GM18873 (cell line): ENCODE measurements around the gene KCNMA1.

Experiments used
- ATAC-seq: cut with Tn5 transposase; IDR thresholded peaks from one replicate; pipeline ENCODE4 v1.9.1; 2021; ENCODE audit warnings: mild to moderate bottlenecking, moderate library complexity, moderate number of reproducible peaks; ENCODE audit not compliant: unreplicated experiment, low FRiP score

The KCNMA1 gene

GRCh38 chr10:77208684-77209256, 428.8 kb downstream of the KCNMA1 start:
- no peak for ATAC-seq

DNA sequence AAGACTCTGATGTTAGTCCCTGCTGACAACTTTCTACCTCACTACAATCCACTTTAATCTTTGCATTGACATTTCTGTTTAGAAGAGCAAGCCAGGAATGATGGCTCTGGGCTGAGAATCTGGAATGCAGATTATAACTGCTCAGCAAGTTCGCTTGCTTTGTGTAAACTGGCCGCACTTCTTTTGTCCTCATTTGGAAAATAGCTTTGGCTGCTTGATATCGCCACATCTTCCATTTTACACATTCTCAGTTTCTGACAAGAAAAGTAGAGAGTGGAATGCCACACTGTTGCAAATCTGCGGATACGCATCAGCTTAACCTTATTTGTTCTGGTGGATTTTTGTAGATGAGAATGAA, 429.8 kb downstream of the KCNMA1 start:
- no peak for ATAC-seq

DNA sequence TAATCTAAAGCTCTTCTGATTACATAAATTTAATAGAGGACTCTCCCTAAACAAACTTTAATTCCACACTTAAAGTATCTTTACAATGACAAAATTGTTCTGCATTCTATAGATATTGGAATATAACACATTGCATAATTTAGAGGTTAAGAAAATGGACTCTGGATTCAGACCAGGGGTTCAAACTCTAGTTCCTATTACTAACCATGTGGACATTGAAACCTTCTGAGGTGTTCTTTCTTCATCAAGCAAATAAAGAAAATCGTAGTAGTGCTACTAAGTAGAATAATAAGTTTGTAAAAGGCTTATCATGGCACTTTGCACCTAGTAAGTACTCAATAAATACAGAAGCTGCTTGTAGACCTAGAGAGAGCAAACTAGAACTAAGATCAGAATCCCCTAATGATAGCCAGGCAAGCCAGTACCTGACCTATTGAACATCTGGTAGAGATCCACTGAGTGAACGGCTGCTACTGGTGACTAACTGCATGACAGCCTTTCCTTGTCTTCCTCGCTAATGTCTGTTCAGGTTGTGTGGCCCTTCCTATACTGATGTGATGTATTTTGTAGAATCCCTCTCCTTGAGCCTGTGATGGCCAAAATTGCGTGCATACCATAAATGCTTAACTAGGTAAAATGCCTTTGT, 430.3 kb downstream of the KCNMA1 start:
- ATAC-seq, result no peak

GRCh38 chr10:77205135-77205534, 432.5 kb downstream of the KCNMA1 start:
- no peak for ATAC-seq

- ATAC-seq, result no peak
Observed at GRCh38 chr10:77204171-77204570, 433.4 kb downstream of the KCNMA1 start.

DNA sequence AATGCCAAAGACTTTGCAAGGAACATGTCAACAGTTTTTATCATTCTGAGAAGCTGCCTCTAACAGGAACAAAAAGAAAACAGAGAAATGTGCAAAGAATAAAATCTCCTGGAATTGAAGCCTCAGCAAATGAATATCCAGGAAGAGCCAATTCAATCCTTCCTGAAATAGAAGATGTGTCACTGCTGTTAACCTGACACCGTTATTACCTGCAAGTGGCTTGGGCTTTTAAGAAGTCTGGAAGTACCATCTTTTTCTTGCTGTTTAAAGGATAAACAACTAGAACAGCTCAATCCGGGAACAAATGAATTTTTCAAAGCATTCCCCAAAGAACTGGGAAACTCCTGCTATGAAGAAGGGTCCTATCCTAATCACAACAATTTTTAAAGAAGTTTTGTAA, 434.8 kb downstream of the KCNMA1 start:
- no peak for ATAC-seq

DNA sequence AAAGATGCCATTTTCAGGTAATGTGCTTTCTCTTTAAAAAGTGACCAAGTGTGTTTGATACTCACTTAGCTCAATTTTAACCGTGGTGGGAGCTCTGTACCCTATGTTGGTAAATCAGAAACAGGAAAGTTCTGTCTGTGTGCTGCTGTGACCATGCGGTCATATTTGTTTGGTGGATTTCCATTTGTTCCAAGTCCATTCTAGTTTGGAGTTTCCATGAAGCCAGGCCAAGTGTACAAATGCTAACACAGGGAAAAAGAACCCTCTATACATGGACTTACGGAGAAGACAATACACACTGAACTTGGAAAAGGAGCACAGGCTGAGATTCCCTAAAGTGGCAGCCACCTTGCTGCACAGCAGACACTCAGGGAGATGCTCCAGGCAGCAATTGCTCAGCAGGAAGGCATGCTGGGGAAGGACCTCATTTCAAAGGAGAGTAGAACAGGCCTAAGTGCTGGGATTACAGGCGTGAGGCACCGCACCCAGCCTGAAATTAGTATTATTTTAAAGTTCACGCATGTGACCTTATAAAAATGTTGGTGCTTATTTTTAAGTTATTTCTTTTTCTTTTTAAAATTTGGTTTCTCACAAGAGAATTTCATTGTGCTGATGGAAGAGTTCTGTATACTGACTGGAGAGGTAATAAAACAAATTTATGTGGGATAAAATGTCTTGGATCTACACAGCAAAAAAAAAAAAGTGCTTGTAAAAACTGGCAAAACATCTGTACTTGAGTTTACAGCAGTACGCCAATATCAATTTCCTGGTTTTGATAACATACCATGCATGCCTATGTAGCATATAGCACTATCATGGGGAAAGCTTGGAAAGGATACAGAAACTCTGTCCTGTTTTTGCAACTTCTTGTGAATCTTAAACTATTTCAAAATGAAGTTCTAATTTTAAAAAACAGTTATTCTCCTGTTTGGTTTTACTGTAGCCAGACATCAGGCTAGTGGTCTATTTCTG, 436.2 kb downstream of the KCNMA1 start:
- no peak for ATAC-seq

GRCh38 chr10:77197544-77197943, 440.1 kb downstream of the KCNMA1 start:
- ATAC-seq, result peak; percentile 79

- ATAC-seq, result no peak
Observed at GRCh38 chr10:77196614-77197013, 441.0 kb downstream of the KCNMA1 start.

- no peak for ATAC-seq
Observed at GRCh38 chr10:77195101-77195500, 442.5 kb downstream of the KCNMA1 start.

DNA sequence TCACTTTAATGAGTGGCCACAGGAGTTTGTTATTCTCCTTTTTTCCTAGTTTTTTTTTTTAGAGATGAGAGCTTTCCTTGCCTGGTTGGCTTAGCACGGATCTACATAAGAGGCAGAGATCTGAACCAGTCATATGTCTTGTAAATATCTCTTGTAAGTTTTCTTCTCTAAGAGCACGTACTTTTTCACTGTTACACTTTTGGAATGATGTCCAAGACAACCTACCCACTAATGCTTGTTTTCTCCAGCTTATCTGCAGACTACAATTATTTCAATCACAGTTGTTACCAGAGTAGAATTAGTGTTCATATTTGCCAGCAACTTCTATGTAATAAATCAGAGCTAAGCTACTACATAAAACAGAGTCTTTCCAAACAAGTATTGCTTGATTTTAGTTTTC, 444.6 kb downstream of the KCNMA1 start:
- no peak for ATAC-seq

GRCh38 chr10:77192402-77192801, 445.2 kb downstream of the KCNMA1 start:
- no peak for ATAC-seq

GRCh38 chr10:77191324-77192049, 446.1 kb downstream of the KCNMA1 start:
- ATAC-seq, result no peak

DNA sequence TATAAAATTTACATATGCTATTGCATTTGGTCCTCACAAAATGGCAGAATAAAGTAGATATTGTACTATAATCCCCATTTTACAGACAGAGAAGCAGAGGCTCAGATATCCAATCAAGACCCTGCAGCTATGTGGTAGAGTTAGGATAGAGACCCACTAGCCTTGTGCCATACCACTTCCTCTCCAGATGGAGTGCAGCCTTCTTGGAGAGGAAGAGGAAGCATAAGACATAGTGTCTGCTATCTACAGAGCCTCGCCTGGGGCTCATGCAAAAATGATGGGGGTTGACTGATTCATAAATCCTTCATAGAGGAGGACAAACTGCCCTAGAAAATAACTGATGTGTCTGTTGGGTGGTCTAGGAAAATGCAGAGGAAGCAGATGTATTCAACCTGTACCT, 447.3 kb downstream of the KCNMA1 start:
- ATAC-seq, result no peak

DNA sequence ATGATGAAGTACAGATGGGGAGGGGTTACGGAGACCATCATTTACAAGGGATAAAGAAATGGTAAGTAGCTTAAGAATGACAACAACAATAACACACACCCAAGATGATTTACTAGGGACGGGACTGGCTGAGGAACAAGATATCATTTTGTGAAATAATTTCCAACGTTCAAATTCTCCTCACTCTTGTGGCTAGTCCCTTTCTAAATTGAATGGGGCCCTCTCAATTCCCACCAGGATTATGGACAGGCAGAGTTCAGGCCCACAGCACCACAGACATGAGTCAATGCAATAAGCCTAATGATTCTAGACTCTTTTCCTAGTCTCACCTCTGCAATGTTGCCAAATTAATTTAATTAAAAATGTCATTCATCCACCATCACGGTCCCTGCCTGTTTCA, 448.1 kb downstream of the KCNMA1 start:
- ATAC-seq, result no peak

- ATAC-seq, result no peak
Observed at GRCh38 chr10:77189075-77189474, 448.5 kb downstream of the KCNMA1 start.

DNA sequence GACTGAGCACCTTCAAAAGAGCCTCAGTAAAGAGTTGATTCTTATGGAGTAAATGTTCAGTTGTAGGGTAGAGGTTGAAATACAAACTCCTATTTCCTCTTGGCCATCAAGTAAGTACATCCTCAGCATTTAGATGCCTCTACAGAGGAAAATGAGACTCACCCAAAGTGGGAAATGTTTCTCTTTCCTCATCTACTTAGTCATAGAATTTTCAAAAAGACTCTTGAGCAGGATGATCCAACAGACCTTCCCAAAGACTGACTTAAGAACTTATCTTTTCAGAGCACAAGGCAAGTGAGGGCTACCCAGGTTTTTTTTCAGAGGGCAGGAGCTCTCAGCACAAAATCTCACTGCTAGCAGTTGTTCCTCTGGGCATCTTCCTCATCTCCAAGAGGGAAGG, 449.1 kb downstream of the KCNMA1 start:
- no peak for ATAC-seq

DNA sequence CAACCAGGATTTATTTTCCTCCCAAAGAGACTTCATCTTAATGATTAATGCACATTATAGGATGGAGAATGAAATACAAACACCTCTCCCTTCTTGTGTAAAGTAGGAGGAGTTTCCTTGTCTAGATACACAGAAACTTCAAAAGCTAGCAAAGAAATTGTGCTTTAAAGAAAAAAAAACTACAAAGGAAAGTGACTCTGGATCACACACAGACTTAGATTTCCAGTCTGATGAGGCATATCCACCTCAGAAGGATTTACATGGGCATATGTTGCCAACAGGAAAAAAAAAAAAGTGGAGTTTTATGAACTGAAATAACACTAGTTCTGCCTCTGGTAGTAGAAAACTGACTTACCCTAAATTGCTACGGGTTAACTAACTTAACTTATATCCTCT, 449.6 kb downstream of the KCNMA1 start:
- no peak for ATAC-seq

DNA sequence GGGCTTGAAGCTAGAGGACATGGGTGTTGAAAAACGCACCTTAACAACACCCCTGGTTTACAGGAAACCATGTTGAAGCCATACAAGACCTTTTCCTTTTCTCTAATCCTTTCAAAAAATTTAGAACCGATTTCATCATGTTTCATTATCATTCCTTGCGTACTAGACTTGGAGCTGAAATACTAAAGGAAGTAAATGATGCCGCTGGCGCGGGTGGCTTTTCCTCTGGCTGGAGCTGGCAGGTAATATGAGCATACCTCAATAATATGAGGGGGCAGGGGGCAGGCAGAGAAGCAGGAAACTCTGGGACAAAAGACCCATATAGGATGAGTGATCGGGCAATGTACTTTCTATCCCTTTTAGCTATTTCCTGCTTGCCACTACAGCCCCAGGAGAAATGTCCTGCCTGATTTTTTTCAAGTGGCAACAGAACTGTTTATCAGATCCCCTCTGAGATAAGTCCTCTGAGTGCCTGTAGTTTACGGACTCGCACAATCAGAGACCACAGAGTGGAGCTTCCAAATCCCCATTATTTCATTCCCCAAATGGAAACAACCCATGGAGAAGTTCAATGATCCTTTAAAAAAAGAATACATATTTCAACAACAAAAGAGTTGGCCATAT, 450.1 kb downstream of the KCNMA1 start:
- ATAC-seq, result no peak

GRCh38 chr10:77186936-77187335, 450.7 kb downstream of the KCNMA1 start:
- ATAC-seq, result no peak
